C4-2B (cell line): ENCODE measurements around the gene MYO15A.

ENCODE experiments used
- ZFX ChIP-seq: fragments of 450-650 bp; IDR thresholded peaks from 2 replicates; pipeline ENCODE4 v1.6.1; 2017
- TF ChIP-seq, protein P1 (sequence below): fragments of 450-650 bp; conservative IDR thresholded peaks from 2 replicates; pipeline ENCODE4 v1.5.1; 2017; ENCODE audit warnings: mild to moderate bottlenecking

DNA sequence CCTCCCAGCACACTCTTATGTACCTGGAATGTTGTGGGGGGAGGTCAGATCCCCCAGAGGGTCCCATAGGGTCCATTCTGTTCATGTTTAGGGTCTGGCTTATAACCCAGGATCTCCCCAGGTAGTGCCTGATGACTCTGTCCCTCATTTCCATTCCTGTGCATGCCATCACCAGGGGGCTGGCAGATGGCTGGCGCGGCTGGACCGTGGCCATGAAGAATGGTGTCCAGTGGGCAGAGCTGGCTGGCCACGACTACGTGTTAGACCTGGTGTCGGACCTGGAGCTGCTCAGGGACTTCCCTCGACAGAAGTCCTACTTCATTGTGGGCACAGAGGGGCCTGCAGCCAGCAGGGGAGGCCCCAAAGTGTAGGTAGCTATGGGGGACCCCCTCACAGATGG, 40.0 kb downstream of the MYO15A start:
- TF ChIP-seq, protein P1, sequence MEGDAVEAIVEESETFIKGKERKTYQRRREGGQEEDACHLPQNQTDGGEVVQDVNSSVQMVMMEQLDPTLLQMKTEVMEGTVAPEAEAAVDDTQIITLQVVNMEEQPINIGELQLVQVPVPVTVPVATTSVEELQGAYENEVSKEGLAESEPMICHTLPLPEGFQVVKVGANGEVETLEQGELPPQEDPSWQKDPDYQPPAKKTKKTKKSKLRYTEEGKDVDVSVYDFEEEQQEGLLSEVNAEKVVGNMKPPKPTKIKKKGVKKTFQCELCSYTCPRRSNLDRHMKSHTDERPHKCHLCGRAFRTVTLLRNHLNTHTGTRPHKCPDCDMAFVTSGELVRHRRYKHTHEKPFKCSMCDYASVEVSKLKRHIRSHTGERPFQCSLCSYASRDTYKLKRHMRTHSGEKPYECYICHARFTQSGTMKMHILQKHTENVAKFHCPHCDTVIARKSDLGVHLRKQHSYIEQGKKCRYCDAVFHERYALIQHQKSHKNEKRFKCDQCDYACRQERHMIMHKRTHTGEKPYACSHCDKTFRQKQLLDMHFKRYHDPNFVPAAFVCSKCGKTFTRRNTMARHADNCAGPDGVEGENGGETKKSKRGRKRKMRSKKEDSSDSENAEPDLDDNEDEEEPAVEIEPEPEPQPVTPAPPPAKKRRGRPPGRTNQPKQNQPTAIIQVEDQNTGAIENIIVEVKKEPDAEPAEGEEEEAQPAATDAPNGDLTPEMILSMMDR = no peak
- no peak for TF ChIP-seq ZFX
